Colon (tissue), 2 donors: ENCODE data around the gene ABCD4.
"Not testable (repeated sequence)": the region's sequence is repeated elsewhere in the genome, so short reads cannot be mapped to it uniquely, and the experiment has no call there.

Experiments used
- FAIRE-seq: peaks from 2 replicates; lab custom pipeline; 2012; peaks lifted over from hg19 to GRCh38; lab: Jason Lieb, UNC
- donor health status: control.
- donor health status: control.

ABCD4 gene

DNA sequence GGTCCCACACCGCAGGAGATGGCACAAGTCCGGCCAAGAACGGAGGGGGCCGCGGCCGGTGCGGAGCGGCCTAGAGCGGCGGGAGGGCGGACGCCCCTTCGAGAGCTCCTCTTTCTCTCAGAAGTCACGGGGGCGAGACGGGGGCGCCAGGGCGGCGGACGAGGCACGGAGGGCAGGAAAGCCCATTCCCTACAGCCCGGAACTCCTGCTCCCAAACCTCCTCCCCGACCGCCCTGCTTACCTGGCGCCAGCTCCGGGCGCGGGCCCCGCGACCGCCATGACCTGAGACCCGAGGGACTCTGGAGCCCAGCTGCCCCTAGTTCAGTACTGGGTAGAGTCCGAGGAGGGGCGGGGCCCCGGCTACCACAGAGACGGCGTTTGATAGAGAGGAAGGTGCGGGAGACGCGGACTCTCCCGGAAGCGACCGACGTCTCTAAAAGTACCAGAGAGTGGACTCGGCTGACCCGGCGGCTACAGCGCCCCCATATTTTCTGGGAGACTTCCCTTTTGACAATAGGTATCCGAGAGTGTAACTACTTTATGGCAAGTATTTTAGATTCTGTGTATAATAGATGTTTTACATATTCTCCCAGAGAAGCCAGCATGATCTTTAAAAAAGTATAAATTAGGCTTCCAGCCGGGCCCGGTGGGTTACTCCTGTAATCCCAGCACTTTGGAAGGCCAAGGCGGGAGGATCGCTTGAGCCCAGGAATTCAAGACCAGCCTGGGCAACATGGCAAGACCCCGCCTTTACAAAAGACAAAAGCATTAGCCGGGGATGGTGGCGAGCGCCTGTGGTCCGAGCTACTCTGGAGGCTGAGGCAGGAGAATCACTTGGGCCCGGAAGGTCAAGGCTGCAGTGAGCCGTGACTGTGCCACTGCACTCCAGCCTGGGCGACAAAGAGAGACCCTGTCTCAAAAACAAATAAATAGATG is at the start of gene ABCD4:
ABCD4 (minus strand) TSS at position 301 of the 936 bp plus-strand sequence; CDS start at position 279, 22 bp downstream.
- no peak for FAIRE-seq

DNA sequence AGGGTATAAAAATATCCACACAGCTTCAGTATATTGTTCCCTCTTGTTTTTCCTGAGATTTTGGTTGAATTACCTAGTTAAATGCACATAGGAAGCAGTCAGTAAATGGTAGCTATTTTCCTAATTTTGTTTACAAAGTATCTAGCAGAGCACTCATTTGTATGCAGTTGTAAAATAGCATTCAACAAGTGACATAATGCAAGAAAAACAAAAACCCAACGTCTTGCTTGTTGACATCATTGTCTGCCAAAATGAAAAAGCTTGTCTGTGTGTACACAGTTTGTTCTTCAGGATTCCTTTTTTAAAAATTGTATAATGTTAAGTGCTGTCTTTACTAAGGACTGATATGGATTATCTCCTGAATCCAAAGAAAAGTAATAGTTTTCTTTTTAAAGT is 48.2 kb upstream of the ABCD4 start:
- no peak for FAIRE-seq

DNA sequence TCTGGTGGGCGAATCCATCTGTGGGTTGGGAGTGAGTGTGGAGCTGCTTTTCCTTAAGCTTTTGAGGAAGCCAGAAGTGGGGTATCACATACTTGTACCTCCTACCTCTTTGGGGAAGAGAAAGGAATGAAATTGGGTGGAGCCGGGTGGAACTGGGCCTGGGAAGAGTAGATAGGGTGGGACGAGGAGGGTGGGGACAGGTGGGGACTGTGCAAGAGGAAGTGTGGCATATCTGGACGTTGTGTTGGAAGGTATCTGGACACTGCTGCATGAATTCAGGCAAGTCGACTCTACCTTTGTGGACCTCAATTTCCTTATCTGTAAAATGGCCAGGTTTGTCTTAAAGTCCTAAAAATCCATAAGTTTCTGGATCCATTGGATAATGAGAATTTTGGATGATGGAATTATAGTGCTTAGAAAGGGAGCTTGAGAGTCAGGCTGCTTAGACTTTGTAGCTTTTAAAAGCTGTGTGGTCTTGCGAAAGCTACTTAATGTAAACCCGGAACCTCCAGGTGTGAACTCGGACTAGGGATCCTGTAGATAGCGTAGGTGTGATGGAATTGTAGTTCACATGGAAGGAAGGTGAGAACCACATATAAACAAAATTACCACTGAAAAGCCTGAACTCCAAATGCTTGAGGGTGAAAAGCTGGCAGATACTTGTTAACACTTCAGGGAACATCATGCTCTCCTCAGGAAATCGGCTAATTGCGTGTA is 47.6 kb upstream of the ABCD4 start:
- FAIRE-seq = no peak

DNA sequence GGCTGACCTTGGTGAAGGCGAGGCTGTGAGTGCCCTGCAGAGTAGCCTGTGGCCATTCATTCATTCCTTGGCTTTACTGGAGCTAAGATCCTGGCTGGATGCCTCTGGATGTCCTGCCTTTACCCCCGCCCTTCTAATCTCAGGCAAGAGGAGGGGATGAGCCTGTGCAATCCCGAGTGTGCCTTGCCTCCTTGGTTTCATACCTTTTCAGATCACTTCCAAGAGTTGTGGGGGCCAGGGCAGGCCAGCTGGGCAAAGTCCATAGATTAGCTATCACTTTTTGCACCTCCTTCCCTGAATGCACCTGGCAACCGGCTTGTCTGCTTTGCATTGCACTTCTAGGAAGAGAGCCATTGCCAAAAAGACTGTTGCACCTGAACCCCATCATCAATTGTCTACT is 47.0 kb upstream of the ABCD4 start:
- no peak for FAIRE-seq

DNA sequence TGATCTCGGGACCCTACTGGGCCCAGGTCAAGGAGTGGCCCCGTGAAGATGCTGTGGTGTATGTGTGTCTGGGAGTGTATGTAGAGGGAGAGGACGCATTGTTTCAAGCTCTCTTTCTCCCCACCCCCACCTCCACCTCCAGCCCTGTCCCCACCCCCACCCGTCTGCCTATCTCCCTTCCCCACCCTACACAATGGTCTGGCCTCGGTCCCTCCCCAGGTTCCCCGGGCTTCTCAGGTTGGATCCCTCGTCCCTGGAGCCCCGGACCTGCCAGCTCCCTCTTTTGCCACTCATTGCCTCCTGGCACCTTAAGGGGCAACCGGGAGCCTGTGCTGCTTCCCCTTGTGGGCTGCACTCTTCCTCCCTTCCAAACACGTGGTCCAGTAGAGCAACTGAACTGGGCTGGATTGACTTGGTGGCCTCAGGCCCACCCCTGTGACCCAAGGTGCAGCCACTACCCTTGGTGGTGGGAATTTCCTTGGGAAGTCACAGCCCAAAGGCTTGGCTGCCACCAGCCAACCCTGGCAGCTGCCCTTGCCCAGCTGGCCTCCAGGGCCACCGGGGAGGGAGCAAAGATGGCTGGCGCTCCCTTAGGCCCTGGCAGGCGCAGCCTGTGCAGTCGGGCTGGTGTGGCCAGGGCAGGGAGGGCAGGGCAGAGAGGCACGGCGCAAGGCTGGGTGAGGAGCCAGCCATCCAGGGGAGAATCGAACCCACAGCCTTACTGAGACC is 46.2 kb upstream of the ABCD4 start:
- no peak for FAIRE-seq

DNA sequence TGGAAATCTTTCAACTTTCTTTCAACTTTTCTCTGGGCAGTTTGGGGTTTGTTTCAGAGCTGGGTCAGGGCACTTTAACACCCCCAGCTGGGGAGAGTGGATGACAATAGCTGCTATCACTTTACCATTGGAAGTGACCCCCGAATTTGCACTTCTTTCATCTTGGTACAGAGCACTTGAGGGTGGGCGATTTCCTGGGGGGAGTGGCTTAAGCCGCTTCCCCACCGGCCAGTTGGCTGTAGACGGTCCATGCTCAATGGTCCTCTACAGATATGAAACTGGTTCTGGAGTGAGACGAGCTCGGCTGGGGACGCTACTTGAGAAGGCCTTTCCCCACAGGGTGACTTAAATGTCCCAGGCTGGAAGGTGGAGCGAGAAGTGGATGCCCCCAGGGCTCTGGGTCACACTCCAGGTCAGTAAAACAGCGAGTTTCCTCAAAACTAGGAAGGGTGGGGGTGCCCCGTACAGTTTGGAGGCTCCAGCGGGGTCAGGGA is 45.6 kb upstream of the ABCD4 start, which contains the start of gene VRTN:
VRTN (plus strand) TSS at position 231 of the 494 bp plus-strand sequence. CDS start 8,313 bp downstream, outside the sequence.
- FAIRE-seq = no peak

DNA sequence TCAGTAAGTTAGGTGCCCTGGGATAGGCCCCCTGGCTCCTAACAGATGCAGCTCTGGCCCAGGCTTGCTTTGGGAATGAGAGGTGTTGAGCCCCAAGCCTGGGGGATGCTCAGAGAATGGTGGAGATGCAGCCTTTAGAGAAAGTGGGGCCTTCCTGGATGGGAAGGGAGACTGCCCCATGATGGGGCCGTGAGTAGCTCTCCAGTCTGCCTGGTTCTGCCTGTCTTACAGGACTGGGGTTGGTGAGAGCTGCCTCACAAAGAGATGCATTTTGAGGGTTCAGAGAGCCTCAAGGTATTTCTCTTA is 45.0 kb upstream of the ABCD4 start:
- no peak for FAIRE-seq

DNA sequence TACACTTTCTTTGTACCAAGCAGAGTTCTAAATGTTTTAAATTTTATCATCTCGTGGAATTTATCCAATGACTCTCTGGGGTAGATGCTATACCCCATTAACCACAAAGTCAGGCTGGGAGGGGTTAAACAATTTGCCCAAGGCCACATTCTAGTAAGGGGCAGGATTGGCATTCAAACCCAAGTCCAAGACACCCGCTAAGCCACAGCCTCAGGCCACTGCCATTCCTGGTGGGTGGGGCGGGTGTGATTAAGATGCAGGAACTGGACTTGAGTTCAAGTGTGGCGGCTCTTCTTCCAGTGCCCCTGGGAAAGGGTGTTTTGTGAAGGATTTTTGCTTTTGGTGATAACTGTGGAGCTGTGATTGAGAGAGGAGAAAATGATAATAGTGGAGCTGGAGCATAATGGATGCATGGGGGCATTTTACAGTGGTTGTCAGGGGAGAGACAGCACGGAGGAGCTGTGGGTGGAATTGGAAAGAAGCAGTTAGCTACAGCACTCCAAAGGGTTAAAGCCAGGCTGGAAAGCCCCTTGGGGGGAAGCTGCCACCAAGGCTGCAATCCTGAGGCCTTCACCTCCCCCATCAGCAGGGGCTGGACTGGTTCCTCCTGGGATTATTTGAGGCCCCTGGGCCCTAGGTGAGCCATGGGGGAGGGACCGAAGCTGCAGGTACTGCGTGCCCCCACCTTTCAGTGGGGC is 44.5 kb upstream of the ABCD4 start:
- FAIRE-seq = no peak

DNA sequence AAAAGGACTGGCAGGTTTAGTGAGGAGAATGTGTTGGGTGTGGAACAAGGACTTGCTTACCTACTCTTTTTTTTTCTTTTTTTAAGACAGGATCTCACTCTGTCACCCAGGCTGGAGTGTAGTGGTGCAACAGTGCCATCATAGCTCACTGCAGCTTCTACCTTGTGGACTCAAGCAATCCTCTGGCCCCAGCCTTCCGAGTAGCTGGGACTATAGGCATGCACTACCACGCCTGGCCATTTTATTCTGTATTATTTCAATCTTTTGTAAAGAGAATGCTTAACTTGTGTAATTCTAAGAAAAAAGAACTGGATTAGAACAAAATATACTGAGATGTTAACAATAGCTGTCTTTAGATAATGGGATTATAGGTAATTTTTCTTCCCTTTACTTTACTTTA is 43.6 kb upstream of the ABCD4 start:
- no peak for FAIRE-seq

DNA sequence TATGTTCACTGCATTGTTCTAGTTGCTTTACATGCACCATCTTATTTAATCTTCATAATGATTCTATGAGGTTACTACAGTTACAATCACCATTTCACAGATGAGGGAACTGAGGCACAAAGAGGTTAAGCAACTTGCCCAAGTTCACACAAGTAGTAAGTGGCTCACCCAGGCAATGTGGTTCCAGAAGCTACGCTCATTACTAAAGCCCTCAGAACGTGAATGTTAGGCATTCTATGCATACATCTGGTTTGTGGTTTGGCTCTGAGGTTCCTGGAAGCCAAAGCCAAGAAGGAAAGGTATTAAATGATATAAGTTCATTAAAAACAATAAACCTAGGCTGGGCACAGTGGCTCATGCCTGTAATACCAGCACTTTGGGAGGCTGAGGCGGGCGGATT is 31.2 kb upstream of the ABCD4 start:
- no peak for FAIRE-seq

DNA sequence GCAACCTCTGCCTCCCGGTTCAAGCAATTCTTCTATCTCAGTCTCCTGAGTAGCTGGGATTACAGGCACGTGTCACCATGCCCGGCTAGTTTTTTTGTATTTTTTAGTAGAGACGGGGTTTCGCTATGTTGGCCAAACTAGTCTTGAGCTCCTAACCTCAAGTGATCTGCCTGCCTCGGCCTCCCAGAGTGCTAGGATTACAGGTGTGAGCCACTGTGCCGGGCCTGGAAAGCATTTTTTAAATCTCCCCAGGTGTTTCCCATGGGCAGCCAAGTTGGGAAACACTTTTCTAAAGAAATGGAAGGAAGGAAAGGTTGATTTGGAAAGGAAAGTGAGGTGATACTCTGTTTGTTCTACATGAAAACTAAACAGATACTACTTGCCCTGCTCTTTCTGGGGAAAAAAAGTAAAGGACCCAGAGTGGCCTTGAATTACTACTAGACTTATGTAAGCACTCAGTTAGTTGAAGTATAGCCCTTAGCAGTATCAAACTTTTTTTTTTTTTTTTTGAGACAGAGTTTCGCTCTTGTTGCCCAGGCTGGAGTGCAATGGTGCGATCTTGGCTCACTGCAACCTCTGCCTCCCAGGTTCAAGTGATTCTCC is 27.3 kb upstream of the ABCD4 start:
- not testable (repeated sequence) for FAIRE-seq

DNA sequence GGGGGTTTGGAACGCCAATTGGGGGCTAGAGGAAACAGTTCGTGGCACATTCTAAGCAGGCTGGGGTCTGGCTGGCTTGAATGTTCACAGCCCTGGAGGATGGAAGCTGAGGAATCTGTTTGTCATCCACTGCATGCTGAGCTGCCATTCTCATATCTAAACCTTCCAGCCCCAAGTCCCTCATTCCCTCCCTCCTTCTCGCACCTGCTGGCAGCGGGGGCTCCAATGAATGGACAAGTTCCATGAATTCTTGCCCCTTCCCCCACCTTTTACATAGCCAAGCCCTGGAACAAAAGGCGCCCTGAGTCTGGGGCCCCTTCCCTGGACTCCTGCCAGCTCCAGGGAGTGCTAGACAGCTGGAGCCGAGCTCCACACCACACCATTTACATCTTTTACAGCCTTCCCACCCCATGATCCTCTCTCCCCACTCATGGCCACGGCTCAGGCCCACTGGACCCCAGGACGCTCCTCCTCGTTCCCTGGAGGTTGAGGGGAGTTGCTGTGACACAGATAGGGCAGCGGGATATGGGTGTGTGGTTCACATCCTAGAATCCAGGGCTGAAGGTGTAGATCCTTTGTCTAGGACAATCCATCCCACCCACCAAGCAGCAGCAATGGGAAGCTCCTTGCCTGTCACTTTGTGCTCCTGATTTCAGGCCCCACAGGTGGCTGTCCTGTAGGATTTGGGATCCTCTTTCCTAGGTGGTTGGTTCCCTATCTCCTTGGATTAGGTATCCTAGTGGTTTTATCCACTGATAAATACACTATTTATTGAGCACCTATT is 23.8 kb upstream of the ABCD4 start:
- FAIRE-seq = no peak

DNA sequence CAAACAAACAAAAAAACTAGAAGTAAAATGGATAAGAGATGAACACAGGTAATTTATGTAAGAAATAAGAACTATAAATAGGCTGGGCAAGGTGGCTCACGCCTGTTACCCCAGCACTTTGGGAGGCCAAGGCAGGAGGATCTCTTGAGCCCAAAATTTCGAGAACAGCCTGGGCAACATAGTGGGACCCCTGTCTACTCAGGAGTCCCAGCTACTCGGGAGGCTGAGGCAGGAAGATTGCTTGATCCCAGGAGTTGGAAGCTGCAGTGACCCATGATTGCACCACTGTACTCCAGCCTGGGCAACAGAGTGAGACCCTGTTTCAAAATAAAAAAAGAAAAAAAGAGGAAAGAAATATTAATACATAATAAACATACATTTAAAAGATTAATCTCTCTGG is 22.7 kb upstream of the ABCD4 start:
- FAIRE-seq = no peak

DNA sequence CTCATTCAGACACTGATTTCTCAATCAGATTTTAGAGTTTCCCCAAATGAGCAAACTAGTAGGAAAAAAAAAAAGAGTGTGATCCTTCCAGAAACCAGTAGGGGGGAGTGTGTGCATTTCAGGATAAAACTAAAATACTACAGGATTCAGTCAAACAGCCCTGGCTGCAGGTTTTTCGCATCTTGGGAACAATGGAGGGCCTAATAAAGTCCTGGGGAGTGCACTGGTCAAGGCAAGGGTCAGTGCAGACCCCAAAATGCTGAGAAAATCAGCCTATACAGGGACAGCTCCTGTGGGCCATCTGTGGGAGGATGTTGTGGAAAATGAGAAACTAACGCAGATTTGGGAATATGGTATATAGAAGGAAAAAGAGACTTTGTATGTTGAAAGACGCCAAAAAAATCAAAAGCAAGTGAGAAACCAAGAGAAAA is 22.2 kb upstream of the ABCD4 start:
- FAIRE-seq = no peak

DNA sequence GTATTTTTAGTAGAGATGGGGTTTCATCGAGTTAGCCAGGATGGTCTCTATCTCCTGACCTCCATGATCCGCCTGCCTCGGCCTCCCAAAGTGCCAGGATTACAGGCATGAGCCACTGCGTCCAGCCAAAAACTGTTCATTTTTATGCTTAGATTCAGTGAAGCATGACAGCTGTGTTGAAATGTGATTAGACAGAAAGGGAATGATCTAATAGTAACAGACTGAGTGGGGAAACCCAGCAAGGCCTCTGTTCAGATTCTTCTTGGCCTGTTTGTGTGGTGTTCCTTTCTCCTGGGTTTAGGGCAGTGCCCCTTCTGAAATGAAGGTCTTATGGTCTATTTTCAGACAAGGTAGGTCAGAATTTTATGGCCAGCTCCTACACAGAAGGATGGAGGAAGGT is 11.8 kb upstream of the ABCD4 start:
- FAIRE-seq = no peak

DNA sequence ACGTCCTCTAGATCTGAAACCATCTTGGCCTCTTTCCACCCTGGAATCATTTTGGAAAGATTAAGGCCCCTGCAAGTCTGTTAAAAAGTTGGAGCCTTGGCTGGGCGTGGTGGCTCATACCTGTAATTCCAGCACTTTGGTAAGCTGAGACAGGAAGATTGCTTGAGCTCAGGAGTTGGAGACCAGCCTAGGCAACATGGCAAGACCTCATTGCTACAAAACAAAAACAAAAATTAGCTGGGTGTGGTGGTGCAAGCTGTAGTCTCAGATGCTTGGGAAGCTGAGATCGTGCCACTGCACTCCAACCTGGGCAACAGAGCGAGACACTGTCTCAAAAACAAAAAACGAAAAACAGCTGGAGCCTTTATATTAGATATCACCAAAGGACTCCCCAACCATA is 10.9 kb upstream of the ABCD4 start:
- FAIRE-seq = no peak

DNA sequence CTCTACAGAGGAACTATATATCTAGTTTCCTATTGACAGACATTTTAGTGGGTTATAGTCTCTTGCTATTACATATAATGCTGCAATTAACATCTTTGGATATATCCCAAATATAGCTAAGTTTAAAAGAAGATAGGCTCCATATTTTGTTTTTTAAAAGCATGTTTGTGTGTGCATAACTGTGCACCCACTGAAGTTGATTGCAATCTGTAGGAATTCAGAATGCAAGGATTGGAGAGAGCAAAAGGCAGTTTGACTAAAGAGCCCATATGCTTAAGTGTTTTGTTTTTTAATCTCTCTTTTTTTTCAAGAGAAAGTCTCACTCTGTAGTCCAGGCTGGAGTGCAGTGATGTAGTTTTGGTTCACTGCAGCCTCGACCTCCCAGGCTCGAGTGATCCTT is 9.4 kb upstream of the ABCD4 start:
- no peak for FAIRE-seq

DNA sequence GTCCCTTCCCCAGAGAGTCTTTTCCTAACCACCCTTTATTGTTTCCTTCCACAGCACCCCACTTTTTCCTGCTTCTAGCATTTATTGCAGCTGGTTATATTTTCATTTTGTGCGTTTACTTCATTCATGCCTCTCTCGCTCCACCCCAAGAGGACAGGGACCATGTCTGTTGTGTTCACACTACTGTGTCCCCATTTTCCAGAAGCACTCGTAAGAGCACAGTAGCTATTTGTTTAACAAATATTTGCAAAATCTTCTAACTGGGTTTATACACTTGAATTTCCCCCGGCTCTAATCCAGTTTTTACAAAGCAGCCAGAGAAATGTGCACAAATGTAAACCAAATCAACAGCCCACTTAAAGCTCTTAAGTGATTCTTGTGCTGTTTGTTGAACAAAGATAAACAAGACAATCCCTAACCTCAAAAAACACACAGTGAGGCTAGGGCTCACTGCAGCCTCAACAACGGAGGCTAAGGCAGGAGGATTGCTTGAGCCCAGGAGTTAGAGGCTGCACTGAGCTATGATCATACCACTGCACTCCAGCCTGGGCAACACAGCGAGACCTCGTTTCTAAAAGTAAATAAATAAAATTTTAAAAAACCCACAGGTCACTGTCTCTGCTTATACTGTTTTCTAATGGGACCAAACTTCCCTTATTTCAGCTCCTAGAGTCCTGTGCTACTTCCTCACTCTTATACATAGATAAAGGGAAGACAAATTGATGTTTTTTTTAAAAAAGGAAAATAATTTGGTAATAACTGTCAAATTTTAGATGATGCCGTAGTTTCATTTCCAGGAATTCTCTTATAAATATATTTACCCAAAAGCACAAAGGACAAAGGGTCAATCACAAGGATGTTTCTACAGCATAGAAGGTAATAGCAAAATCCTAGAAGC is 6.6 kb upstream of the ABCD4 start:
- no peak for FAIRE-seq

DNA sequence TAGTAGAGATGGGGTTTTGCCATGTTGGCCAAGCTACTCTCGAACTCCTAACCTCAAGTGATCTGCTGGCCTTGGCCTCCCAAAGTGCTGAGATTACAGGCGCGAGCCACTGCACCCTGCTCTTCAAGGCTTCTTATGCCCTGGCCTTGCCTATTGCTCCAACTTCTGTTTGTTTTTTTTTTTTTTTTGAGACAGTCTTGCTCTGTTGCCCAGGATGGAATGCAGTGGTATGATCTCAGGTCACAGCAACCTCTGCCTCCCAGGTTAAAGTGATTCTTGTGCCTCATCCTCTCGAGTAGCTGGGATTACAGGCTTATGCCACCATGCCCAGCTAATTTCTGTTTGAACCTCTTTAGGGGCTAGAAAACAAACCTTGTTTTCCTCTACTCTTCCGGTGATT is 6.0 kb upstream of the ABCD4 start:
- FAIRE-seq = no peak

DNA sequence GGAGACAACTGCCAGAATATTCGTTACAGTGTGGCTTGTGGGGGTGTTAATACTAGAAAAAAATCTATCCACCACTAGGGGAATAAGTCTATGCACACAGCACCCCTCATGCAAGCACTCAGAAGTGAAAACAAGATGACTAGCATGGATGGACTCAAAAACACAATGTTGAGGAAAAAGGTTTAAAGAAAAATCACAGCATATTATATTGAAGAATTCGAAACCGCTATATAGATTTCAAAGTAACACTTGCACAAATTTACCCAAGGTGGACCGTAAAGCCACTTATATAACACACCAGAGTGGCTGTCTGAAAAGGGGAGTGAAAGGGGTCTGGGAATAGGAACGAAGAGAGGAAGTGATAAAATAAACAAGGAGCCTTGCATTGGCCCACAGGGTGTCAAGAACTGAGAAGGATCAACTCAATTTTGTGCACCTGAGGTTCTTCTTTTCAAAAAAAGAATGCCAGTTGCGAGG is 544 bp downstream of the ABCD4 start:
- FAIRE-seq = no peak
